COR-L47 (cell line): ENCODE results near the gene SSC5D.

ENCODE experiments used
- DNase-seq: peaks from one replicate; lab custom pipeline; 2025; lab: John Stamatoyannopoulos, UW

The SSC5D gene

DNA sequence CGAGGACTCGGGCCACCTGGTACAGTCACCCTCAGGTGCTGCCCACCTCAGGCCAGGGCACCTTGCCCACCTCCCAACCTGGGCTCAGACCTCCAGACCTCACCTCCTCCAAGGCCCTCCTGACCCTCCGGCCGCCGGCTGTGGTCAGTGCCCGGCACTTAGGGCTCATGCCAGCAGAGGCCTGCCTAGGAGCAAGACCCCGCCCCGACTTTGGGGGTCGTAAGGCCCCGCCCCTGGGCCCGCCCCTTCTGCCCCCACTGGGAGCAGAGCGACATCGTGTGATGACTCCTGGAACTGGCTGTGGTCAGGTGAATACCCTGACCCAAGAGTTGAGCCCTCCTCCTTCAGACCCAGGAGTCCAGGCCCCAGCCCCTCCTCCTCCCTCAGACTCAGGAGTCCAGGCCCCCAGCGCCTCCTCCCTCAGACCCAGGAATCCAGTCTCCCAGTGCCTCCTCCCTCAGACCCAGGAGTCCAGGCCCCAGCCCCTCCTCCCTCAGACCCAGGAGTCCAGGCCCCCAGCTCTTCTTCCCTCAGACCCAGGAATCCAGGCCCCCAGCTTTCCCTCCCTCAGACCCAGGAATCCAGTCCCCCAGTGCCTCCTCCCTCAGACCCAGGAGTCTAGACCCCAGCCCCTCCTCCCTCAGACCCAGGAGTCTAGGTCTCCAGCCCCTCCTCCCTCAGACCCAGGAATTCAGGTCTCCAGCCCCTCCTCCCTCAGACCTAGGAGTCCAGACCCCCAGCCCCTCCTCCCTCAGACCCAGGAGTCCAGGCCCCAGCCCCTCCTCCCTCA, 48.9 kb downstream of the SSC5D start, which contains the start of gene SBK2:
SBK2 (minus strand) TSS at position 183 of the 790 bp plus-strand sequence. CDS start 839 bp downstream, outside the sequence.
- no peak for DNase-seq

- DNase-seq, result no peak
These were observed 49.5 kb downstream of the SSC5D start for GRCh38 chr19:55537741-55538111.

DNA sequence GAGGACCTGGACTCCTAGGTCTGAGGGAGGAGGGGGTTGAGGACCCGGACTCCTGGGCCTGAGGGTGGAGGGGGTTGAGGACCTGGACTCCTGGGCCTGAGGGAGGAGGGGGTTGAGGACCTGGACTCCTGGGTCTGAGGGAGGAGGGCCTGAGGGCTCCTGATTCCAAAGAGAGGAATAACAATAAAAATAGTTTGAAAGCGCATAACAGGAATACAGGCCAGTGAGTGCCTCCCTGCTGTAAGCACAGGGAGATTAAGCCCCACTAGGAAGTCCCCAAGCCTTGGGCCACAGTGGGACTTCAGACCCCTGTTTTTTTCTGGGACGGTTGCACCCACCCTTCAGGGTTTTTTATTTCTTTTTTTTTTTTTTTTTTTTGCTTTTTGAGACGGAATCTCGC, 49.9 kb downstream of the SSC5D start:
- DNase-seq, result no peak

DNA sequence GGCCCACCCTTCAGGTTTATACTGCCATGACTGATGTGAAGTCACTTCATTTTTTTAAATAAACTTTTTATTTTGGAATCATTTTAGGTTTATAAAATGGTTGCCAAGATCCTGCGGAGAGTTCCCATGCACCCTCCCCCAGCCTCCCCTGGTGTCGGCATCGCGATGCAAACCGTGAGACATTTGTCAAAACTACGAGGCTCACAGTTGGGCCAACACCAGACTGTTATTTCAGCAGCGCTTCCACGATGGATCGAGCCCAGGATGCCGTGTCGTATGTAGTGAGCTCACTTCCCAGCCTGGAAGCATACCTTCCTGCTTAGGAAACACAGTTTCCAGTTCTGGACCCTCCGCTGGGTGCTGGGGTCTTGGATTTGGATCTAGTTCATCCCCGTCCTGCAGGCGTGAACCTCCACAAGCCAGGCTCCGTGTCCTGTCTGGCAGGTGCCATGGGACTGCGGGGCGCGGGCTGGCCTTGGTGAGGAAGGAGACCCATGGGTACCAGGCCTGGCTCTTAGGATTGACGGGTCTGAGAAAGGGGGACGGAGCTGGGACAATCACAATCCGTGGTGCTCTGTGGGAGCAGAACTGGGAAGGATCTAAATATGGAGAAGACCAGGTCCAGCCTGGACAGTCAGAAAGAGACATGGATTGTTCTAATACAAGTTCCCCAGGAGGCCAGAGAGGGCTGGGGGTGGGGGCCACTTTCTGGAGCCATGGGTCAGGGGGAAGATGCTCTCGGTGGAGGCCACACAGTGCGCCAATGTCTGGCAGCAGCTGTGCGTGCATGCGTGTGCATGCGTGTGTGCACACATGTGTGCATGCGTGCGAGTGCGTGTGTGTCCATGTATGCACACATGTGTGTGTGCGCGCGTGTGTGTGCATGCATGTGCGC, 51.1 kb downstream of the SSC5D start:
- DNase-seq, result no peak

DNA sequence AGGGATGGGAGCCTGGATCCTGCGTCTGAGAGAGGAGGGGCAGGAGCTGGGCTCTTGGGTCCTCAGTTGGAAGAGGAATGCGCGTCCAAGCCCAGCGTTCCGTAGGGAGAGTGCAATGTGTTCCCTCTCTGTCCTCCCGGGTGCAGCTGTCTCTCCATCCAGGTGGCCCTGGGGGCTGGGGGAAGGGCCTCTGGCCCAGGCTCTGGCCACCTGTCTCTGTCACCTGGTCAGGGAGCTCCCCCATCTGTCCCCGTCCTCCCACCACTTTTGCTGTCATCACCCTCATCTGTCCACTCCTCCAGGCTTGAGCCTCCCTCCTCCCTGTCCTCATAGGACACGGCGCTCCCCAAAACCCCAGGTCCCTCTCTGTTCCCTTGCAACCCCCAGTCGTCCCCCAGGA, 52.4 kb downstream of the SSC5D start:
- DNase-seq, result no peak

DNA sequence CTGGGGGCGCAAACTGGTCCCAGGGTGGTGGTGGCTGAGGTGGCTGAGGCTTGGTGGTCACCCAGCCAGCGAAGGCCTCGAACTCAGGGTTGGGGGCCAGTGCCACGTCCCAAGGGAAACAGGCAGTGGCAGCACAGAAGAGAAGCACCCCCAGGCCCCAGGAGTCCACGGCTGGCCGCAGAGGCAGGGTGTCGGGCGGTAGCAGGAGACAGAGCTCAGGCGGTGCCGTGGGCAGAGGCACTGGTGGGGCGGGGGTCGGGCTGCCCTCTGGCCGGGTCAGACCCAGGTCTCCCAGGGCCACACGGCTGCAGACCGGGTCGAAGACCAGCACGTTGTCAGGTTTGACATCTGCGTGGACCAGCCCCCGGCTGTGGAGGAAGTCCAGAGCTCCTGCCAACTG, 52.9 kb downstream of the SSC5D start:
- no peak for DNase-seq

GRCh38 chr19:55542292-55542855, 54.1 kb downstream of the SSC5D start:
- no peak for DNase-seq

GRCh38 chr19:55543567-55543966, 55.3 kb downstream of the SSC5D start:
- no peak for DNase-seq

- no peak for DNase-seq
These were observed 55.8 kb downstream of the SSC5D start for GRCh38 chr19:55544014-55544413.

DNA sequence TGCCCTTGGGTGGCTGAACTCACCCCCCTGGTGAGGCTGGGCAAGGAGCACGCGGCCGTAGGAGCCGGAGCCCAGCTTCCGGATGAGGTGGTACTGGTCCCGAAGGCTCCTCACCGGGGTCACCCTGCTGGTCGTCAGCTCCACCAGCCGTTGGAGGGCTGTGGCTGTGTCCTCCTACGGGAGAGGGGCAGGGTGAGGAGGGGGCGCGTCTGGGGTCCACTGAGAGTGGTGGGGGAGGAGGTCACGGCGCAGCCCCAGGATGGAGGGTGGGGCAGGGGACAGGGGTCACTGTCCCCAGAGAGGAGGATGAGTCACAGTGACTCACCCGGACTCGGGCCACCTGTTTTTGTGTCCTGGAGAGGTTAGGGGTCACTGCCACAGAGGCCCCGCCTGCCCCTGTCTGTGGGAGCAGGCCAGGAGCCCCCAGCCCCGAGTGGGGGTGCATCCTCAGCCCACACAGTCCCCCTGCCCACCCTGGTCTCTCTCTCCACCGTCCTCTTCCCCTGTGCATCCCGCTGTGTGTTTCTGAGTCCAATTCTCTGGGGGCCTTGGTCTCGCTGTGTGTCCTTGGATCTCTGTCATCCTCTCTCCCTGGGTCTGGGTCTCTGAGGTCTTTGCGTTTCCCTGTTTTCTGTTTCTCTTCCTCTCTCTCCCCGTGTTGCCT, 56.7 kb downstream of the SSC5D start:
- no peak for DNase-seq

GRCh38 chr19:55545443-55545842, 57.2 kb downstream of the SSC5D start, which contains the start of gene SBK3:
Gene SBK3, minus strand, starts transcription at chr19:55545543. Its CDS starts 0 bp downstream, at chr19:55545543.
- DNase-seq, result no peak

DNA sequence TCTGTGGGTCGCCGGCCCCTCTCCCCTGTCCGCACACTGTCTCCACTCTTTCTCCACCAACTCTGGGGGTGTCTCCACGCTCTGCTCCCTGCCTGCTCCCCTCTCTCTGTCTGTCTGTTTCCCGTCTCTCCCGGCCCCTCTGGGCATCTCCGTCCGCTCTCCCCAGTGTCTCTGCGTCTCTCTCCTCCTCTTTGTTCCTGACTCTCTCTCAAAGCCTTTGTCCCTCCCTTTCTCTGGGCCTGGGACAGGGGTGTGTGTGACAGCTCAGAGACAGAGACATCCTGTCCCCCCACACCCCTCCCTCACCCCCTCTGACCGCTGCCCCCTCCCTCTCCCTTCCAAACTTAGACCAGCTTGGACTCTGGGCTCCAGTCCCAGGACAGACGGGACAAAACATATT, 57.8 kb downstream of the SSC5D start:
- no peak for DNase-seq

- DNase-seq, result no peak
These were observed 58.8 kb downstream of the SSC5D start for GRCh38 chr19:55546822-55547614.

DNA sequence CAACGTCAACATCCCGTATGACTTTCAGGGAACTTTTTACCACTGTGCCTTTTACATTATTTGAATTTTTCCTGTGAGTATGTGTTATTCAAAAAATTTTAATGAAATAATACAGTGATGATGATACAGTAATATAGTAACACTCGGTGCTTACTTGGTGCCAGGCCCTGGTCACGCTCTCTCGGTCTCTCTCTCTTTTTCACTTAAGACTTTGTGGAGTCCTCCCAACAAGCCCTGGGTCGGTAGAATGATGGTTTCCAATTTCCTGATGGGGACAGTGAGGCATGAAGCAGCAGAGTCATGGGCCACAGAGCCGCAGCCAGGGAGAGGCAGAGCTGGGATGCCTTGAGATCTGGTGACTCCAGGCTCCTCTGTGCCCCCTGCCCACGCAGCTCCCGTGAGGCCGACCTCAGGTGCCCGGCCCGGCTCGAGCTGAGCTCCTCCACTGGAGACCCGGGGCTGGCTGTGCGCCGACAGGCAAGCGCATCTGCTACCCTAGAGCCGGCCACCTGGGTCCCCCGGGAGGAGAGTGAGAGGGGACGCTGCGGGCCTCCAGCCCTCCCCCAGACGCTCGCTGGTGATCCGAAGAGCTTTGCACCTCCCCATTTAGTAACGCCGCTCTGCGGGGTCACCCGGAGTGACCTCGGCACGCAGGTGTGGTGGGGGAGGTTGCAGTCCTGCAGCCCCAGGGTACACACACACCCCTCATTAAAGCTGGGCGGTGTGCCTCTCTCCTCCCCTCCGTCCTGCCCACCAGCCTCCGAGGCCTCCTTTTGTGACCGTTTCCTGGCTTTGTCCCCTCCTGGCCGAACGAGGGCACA, 61.5 kb downstream of the SSC5D start:
- DNase-seq, result no peak

- no peak for DNase-seq
These were observed 62.0 kb downstream of the SSC5D start for GRCh38 chr19:55550321-55550650.

DNA sequence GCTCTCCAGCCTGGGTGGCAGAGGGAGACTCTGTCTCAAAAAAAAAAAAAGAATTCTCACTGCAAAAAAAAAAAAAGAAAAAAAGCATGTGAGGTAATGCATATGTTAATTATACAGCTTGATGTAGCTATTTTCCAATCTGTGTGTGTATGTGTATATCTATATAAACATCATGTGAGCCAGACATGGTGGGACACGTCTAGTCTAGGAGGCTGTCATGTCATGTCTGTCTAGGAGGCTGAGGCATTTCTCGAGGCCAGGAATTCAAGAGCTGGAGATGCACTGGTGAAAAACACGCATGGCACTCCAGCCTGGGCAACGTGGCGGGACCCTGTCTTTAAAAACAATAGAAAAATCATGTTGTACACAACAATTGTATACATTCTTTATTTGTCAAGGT, 64.0 kb downstream of the SSC5D start:
- DNase-seq, result no peak

GRCh38 chr19:55552620-55553019, 64.4 kb downstream of the SSC5D start:
- DNase-seq, result no peak

- DNase-seq, result no peak
These were observed 65.3 kb downstream of the SSC5D start for GRCh38 chr19:55553217-55554182.

DNA sequence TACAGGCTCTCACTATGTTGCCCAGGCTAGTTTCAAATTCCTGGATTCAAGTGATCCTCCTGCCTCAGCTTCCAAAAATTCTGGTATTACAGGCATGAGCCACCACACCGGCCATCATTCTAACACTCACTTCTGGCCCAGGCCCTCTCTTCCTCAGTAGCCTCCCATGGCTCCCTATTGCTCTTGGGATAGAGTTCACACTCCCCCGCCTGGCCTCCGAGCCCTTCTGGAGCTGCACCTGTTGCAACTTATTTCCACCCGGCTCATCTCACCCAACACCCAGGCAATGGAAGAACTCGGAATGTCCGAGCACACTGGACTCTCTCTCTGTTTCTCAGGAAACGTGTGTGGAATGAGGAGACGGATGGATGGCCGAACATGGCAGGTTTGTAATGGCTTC, 66.1 kb downstream of the SSC5D start:
- DNase-seq, result no peak
